ENCODE data around the gene PRKCA.
"Not testable (repeated sequence)": the region's sequence is repeated elsewhere in the genome, so short reads cannot be mapped to it uniquely, and the experiment has no call there.

Gene PRKCA

DNA sequence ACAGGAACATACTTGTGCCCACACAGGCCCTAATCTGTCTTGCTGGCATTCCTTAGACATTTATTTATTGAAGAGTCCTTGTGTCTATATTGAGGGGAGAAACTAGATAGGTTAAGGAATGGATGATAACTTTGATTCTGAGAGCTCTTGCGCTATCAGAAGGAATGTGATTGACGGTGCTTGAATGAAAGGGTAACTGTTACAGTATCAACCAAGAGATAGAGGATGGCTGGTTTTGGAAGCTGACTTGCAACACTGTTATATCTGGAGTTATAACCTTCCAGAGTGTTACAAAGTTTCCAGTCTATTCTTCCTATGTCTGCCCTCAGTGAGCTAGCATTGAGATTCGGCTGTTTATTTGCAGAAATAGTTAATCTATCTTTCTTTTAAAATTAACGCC is 36.5 kb downstream of the PRKCA start:
- peaks cover 11% of the 10 kb centered on the region for H3K4me1 ChIP-seq (ENCODE audit: control insufficient read depth, insufficient read depth, low read length)
- H3K4me3 ChIP-seq (ENCODE audit: low read length) = no peak overlapping the region
- no peak overlapping the region for H3K27ac ChIP-seq (ENCODE audit: low read depth, low read length)
- H3K36me3 ChIP-seq (ENCODE audit: control insufficient read depth, insufficient read depth, low read length) = no peaks in the 10 kb centered on the region
- H3K27me3 ChIP-seq (ENCODE audit: control insufficient read depth, insufficient read depth, low read length) = no peaks in the 10 kb centered on the region
- H3K9ac ChIP-seq (ENCODE audit: low read length) = no peak overlapping the region

GRCh38 chr17:66339561-66339960 is 37.1 kb downstream of the PRKCA start:
- H3K9ac ChIP-seq (ENCODE audit: low read length) = no peak overlapping the region
- no peaks in the 10 kb centered on the region for H3K27me3 ChIP-seq (ENCODE audit: control insufficient read depth, insufficient read depth, low read length)
- H3K27ac ChIP-seq (ENCODE audit: low read depth, low read length) = no peak overlapping the region
- H3K36me3 ChIP-seq (ENCODE audit: control insufficient read depth, insufficient read depth, low read length) = no peaks in the 10 kb centered on the region
- H3K4me1 ChIP-seq (ENCODE audit: control insufficient read depth, insufficient read depth, low read length) = peaks cover 11% of the 10 kb centered on the region
- no peak overlapping the region for H3K4me3 ChIP-seq (ENCODE audit: low read length)

DNA sequence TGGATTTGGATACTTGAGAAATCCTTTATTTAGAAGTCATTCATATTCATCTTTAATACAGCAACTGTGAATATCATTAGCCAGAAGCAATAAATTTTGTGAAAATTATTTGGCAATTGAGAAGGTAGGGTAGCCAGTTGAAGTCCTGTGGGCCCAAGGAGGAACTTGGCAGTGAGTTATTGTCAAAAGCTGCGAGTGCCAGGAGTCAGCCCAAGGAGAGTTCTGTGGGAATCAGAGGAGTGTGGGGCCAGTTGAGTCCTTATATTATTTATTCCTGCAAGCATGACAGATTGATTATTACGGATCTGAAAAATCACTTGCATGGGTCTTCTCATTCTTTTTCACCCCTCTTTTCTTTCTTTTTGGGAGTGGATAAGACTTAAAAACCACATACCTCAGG is 38.3 kb downstream of the PRKCA start:
- no peaks in the 10 kb centered on the region for H3K27me3 ChIP-seq (ENCODE audit: control insufficient read depth, insufficient read depth, low read length)
- peaks cover 11% of the 10 kb centered on the region for H3K4me1 ChIP-seq (ENCODE audit: control insufficient read depth, insufficient read depth, low read length)
- H3K27ac ChIP-seq (ENCODE audit: low read depth, low read length) = no peak overlapping the region
- no peak overlapping the region for H3K9ac ChIP-seq (ENCODE audit: low read length)
- H3K36me3 ChIP-seq (ENCODE audit: control insufficient read depth, insufficient read depth, low read length) = no peaks in the 10 kb centered on the region
- H3K4me3 ChIP-seq (ENCODE audit: low read length) = no peak overlapping the region

- Histone ChIP-seq H3K36me3 (ENCODE audit: control insufficient read depth, insufficient read depth, low read length) (no peaks in the 10 kb centered on the region), H3K4me3 (ENCODE audit: low read length) (no peak overlapping the region), H3K27ac (ENCODE audit: low read depth, low read length) (no peak overlapping the region), H3K27me3 (ENCODE audit: control insufficient read depth, insufficient read depth, low read length) (no peaks in the 10 kb centered on the region), H3K4me1 (ENCODE audit: control insufficient read depth, insufficient read depth, low read length) (peaks cover 11% of the 10 kb centered on the region), H3K9ac (ENCODE audit: low read length) (no peak overlapping the region)
Observed at GRCh38 chr17:66341462-66341861, 39.0 kb downstream of the PRKCA start.

- not testable (repeated sequence) for H3K27ac ChIP-seq (ENCODE audit: low read depth, low read length); H3K27me3 ChIP-seq (ENCODE audit: control insufficient read depth, insufficient read depth, low read length); H3K9ac ChIP-seq (ENCODE audit: low read length); H3K36me3 ChIP-seq (ENCODE audit: control insufficient read depth, insufficient read depth, low read length); H3K4me3 ChIP-seq (ENCODE audit: low read length)
- H3K4me1 ChIP-seq (ENCODE audit: control insufficient read depth, insufficient read depth, low read length) = peaks cover 11% of the 10 kb centered on the region
Observed at GRCh38 chr17:66342263-66342662, 39.9 kb downstream of the PRKCA start.

GRCh38 chr17:66343531-66344078 is 41.2 kb downstream of the PRKCA start:
- Histone ChIP-seq H3K4me3 (ENCODE audit: low read length) (no peak overlapping the region), H3K27me3 (ENCODE audit: control insufficient read depth, insufficient read depth, low read length) (no peaks in the 10 kb centered on the region), H3K27ac (ENCODE audit: low read depth, low read length) (no peak overlapping the region), H3K4me1 (ENCODE audit: control insufficient read depth, insufficient read depth, low read length) (peaks cover 14% of the 10 kb centered on the region), H3K36me3 (ENCODE audit: control insufficient read depth, insufficient read depth, low read length) (no peaks in the 10 kb centered on the region), H3K9ac (ENCODE audit: low read length) (no peak overlapping the region)

DNA sequence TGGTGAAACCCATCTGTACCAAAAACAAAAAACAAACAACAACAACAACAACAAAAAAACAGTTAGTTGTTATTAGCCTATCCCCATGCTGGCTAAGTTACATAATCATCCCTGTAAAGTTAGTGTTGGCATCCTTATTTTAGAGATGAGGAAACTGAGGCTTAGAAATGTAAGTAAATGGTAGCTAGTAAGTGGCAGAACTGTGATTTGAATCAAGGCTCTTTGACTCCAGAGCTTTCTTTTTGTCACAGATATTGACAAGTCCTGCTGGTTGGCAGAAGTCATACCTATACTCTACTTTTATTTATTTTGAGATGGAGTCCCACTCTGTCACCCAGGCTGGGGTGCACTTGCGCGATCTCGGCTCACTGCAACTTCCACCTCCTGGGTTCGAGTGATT is 42.1 kb downstream of the PRKCA start:
- Histone ChIP-seq H3K36me3 (ENCODE audit: control insufficient read depth, insufficient read depth, low read length) (no peaks in the 10 kb centered on the region), H3K4me1 (ENCODE audit: control insufficient read depth, insufficient read depth, low read length) (peaks cover 18% of the 10 kb centered on the region), H3K9ac (ENCODE audit: low read length) (no peak overlapping the region), H3K4me3 (ENCODE audit: low read length) (no peak overlapping the region), H3K27ac (ENCODE audit: low read depth, low read length) (no peak overlapping the region), H3K27me3 (ENCODE audit: control insufficient read depth, insufficient read depth, low read length) (no peaks in the 10 kb centered on the region)

GRCh38 chr17:66345264-66345663 is 42.9 kb downstream of the PRKCA start:
- H3K36me3 ChIP-seq (ENCODE audit: control insufficient read depth, insufficient read depth, low read length) = no peaks in the 10 kb centered on the region

GRCh38 chr17:66345949-66346638 is 43.7 kb downstream of the PRKCA start:
- H3K4me1 ChIP-seq (ENCODE audit: control insufficient read depth, insufficient read depth, low read length) = peaks cover 17% of the 10 kb centered on the region
- not testable (repeated sequence) for H3K4me3 ChIP-seq (ENCODE audit: low read length); H3K27ac ChIP-seq (ENCODE audit: low read depth, low read length); H3K27me3 ChIP-seq (ENCODE audit: control insufficient read depth, insufficient read depth, low read length); H3K9ac ChIP-seq (ENCODE audit: low read length); H3K36me3 ChIP-seq (ENCODE audit: control insufficient read depth, insufficient read depth, low read length)

More at GRCh38 chr17:66345264-66345663, 42.9 kb downstream of the PRKCA start:
- Histone ChIP-seq H3K4me1 (ENCODE audit: control insufficient read depth, insufficient read depth, low read length) (peaks cover 21% of the 10 kb centered on the region), H3K9ac (ENCODE audit: low read length) (no peak overlapping the region), H3K27ac (ENCODE audit: low read depth, low read length) (no peak overlapping the region), H3K27me3 (ENCODE audit: control insufficient read depth, insufficient read depth, low read length) (no peaks in the 10 kb centered on the region), H3K4me3 (ENCODE audit: low read length) (no peak overlapping the region)

DNA sequence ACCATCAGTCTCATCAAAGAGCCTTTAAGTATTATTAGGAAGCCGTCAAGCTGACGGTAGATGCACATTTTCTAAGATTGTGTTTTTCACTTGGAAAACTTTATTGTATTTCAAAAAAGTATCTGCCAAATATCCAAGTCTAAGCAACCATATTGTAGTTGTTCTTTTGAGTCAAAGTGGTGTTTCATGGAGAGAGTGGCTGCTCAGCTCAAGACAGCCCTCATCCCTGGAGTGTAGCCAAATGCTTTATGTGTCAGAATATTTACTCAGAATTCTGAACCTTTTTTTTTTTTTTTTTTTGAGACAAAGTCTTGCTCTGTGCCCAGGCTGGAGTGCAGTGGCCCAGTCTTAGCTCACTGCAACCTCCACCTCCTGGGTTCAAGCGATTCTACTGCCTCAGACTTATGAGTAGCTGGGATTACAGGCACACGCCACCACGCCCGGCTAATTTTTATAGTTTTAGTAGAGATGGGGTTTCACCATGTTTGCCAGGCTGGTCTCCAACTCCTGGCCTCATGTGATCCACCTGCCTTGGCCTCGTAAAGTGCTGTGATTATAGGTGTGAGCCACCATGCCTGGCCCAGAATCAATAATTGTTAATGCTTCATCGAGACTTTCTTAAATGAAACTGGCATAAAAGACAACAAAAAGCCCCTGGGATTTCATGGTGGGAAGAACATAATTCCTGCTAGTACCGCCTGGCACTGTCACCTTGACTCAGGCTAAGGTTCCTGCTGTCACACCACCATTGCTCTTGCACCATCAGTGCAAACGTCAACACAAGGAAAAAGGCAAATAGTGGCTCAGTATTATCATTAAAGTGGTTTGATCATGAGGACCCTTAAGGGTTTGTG is 45.5 kb downstream of the PRKCA start:
- H3K9ac ChIP-seq (ENCODE audit: low read length) = no peak overlapping the region
- H3K27ac ChIP-seq (ENCODE audit: low read depth, low read length) = no peak overlapping the region
- peaks cover 17% of the 10 kb centered on the region for H3K4me1 ChIP-seq (ENCODE audit: control insufficient read depth, insufficient read depth, low read length)
- H3K36me3 ChIP-seq (ENCODE audit: control insufficient read depth, insufficient read depth, low read length) = no peaks in the 10 kb centered on the region
- H3K4me3 ChIP-seq (ENCODE audit: low read length) = no peak overlapping the region
- H3K27me3 ChIP-seq (ENCODE audit: control insufficient read depth, insufficient read depth, low read length) = no peaks in the 10 kb centered on the region

DNA sequence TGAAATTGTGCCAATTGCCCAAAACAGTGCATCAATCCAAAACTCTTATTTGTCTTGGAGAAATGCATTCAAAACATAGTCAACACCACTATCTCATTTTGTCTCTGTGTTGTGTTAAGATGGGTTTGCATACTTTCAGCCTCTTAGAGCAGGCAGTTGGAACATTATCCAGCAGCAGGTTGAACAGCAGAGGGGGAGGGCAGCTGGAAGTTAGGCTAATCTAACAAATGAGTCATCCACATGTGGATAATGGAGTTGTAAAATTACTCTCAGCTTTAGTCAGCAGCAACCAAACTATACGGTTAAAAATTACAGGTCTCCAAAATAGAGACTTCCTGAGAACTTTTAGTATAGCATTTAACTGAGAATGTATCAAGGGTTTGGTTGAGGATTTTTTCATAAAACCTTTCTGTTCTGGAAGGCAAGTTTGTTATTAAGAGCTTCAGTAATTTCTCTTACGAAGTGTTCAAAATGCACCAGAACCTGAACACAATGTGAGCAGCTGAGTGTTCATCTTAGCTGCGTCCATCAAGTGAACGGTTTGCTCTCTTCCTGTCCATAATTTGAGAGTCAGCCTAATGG is 46.3 kb downstream of the PRKCA start:
- H3K4me1 ChIP-seq (ENCODE audit: control insufficient read depth, insufficient read depth, low read length) = peaks cover 17% of the 10 kb centered on the region
- H3K27me3 ChIP-seq (ENCODE audit: control insufficient read depth, insufficient read depth, low read length) = no peaks in the 10 kb centered on the region
- no peak overlapping the region for H3K9ac ChIP-seq (ENCODE audit: low read length)
- no peak overlapping the region for H3K4me3 ChIP-seq (ENCODE audit: low read length)
- H3K36me3 ChIP-seq (ENCODE audit: control insufficient read depth, insufficient read depth, low read length) = no peaks in the 10 kb centered on the region
- H3K27ac ChIP-seq (ENCODE audit: low read depth, low read length) = peak overlapping the region; percentile 18

GRCh38 chr17:66349521-66350254 is 47.3 kb downstream of the PRKCA start:
- peak overlapping the region; percentile 18 for H3K27ac ChIP-seq (ENCODE audit: low read depth, low read length)
- peaks cover 21% of the 10 kb centered on the region for H3K4me1 ChIP-seq (ENCODE audit: control insufficient read depth, insufficient read depth, low read length)

More at GRCh38 chr17:66349521-66350254, 47.3 kb downstream of the PRKCA start:
- Histone ChIP-seq H3K27me3 (ENCODE audit: control insufficient read depth, insufficient read depth, low read length) (no peaks in the 10 kb centered on the region), H3K9ac (ENCODE audit: low read length) (no peak overlapping the region), H3K36me3 (ENCODE audit: control insufficient read depth, insufficient read depth, low read length) (no peaks in the 10 kb centered on the region), H3K4me3 (ENCODE audit: low read length) (no peak overlapping the region)

All from rectal smooth muscle tissue (tissue), 1 donor.